ENCODE measurements around the gene HPSE2. TPM values are rescaled to one million over a fixed set of nuclear protein-coding genes. Genes with fewer than 3 reads are reported as not detected.

The HPSE2 gene
- total and polyA plus RNA-seq, 2 experiments from 2014 or later: 0.10 to 0.24 TPM

DNA sequence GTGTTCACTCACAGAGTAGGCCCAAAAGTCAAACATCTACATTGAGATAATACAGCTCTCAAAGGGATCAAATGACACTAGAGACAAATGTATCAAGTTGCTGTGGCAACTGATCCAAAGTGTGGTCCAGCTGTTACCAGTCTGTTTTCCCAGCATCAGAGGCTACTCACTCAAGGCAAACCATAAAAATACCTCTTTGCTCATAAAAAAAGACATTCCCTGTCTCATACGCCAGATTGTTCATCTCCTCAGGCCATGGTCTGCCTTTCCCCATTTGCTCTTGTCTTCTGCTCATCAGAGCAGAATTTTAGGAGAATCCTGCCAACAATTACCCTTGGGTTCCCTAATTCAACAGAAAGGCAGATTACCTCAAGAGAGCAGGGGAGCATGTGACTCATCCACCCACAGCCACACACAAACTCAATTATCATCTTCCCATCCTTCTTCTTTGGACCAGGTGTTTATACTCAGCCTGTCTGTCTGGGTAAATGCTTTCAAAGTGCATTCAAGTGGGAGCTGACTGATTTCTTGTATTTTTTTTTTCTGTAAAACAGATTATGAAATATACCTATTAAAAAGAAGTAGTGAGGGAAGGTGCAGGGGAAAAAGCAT is 562.4 kb downstream of the HPSE2 start:
- H2AFZ ChIP-seq: no peak overlapping the region
- peaks cover 28% of the 10 kb centered on the region for H3K4me1 ChIP-seq (ENCODE audit: insufficient read depth)
- no peaks in the 10 kb centered on the region for H3K36me3 ChIP-seq (ENCODE audit: insufficient read depth)
- H3K27me3 ChIP-seq (ENCODE audit: insufficient read depth): no peaks in the 10 kb centered on the region
- H3K4me2 ChIP-seq: no peak overlapping the region
- H4K20me1 ChIP-seq (replicated peaks; ENCODE audit: insufficient read depth): no peaks in the 10 kb centered on the region
- Mint-ChIP-seq H3K27me3 (ENCODE audit: insufficient read depth, low read depth, poor library complexity) (peaks cover 1% of the 10 kb centered on the region), H3K4me3 (no peak overlapping the region), H3K9me3 (peaks cover 4% of the 10 kb centered on the region; the same call in 2 of the 3 replicates), H3K27ac (no peak overlapping the region), H3K36me3 (ENCODE audit: low read depth) (peaks cover 14% of the 10 kb centered on the region; the same call in 2 of the 3 replicates), H3K4me1 (peaks cover 20% of the 10 kb centered on the region)
- no peak overlapping the region for H3K4me3 ChIP-seq
- no peak for ATAC-seq
- no peak overlapping the region for H3K27ac ChIP-seq (ENCODE audit: low read depth)
- no peaks in the 10 kb centered on the region for H3K9me2 ChIP-seq (ENCODE audit: insufficient read depth)
- H3K79me2 ChIP-seq (replicated peaks; ENCODE audit: insufficient read depth): no peaks in the 10 kb centered on the region
- H3F3A ChIP-seq (replicated peaks; ENCODE audit: low read depth): no peaks in the 10 kb centered on the region
- DNase-seq (ENCODE audit: low spot score): no peak
- TF ChIP-seq, protein P1, sequence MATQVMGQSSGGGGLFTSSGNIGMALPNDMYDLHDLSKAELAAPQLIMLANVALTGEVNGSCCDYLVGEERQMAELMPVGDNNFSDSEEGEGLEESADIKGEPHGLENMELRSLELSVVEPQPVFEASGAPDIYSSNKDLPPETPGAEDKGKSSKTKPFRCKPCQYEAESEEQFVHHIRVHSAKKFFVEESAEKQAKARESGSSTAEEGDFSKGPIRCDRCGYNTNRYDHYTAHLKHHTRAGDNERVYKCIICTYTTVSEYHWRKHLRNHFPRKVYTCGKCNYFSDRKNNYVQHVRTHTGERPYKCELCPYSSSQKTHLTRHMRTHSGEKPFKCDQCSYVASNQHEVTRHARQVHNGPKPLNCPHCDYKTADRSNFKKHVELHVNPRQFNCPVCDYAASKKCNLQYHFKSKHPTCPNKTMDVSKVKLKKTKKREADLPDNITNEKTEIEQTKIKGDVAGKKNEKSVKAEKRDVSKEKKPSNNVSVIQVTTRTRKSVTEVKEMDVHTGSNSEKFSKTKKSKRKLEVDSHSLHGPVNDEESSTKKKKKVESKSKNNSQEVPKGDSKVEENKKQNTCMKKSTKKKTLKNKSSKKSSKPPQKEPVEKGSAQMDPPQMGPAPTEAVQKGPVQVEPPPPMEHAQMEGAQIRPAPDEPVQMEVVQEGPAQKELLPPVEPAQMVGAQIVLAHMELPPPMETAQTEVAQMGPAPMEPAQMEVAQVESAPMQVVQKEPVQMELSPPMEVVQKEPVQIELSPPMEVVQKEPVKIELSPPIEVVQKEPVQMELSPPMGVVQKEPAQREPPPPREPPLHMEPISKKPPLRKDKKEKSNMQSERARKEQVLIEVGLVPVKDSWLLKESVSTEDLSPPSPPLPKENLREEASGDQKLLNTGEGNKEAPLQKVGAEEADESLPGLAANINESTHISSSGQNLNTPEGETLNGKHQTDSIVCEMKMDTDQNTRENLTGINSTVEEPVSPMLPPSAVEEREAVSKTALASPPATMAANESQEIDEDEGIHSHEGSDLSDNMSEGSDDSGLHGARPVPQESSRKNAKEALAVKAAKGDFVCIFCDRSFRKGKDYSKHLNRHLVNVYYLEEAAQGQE (IDR thresholded peaks at IDR 0.05; ENCODE audit: unreplicated experiment): no peak
- TF ChIP-seq, protein P2, sequence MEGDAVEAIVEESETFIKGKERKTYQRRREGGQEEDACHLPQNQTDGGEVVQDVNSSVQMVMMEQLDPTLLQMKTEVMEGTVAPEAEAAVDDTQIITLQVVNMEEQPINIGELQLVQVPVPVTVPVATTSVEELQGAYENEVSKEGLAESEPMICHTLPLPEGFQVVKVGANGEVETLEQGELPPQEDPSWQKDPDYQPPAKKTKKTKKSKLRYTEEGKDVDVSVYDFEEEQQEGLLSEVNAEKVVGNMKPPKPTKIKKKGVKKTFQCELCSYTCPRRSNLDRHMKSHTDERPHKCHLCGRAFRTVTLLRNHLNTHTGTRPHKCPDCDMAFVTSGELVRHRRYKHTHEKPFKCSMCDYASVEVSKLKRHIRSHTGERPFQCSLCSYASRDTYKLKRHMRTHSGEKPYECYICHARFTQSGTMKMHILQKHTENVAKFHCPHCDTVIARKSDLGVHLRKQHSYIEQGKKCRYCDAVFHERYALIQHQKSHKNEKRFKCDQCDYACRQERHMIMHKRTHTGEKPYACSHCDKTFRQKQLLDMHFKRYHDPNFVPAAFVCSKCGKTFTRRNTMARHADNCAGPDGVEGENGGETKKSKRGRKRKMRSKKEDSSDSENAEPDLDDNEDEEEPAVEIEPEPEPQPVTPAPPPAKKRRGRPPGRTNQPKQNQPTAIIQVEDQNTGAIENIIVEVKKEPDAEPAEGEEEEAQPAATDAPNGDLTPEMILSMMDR (conservative IDR thresholded peaks at IDR 0.05; ENCODE audit: low read depth in 2 of 2): no peak
- TF ChIP-seq CREB1 (CRISPR knock-in tag; IDR thresholded peaks at IDR 0.05; ENCODE audit: low read depth) (no peak), STAT1 (IDR thresholded peaks at IDR 0.05; ENCODE audit: unreplicated experiment) (no peak), ZNF114 (CRISPR knock-in tag; IDR thresholded peaks at IDR 0.05) (no peak)
- TF ChIP-seq, protein P3, sequence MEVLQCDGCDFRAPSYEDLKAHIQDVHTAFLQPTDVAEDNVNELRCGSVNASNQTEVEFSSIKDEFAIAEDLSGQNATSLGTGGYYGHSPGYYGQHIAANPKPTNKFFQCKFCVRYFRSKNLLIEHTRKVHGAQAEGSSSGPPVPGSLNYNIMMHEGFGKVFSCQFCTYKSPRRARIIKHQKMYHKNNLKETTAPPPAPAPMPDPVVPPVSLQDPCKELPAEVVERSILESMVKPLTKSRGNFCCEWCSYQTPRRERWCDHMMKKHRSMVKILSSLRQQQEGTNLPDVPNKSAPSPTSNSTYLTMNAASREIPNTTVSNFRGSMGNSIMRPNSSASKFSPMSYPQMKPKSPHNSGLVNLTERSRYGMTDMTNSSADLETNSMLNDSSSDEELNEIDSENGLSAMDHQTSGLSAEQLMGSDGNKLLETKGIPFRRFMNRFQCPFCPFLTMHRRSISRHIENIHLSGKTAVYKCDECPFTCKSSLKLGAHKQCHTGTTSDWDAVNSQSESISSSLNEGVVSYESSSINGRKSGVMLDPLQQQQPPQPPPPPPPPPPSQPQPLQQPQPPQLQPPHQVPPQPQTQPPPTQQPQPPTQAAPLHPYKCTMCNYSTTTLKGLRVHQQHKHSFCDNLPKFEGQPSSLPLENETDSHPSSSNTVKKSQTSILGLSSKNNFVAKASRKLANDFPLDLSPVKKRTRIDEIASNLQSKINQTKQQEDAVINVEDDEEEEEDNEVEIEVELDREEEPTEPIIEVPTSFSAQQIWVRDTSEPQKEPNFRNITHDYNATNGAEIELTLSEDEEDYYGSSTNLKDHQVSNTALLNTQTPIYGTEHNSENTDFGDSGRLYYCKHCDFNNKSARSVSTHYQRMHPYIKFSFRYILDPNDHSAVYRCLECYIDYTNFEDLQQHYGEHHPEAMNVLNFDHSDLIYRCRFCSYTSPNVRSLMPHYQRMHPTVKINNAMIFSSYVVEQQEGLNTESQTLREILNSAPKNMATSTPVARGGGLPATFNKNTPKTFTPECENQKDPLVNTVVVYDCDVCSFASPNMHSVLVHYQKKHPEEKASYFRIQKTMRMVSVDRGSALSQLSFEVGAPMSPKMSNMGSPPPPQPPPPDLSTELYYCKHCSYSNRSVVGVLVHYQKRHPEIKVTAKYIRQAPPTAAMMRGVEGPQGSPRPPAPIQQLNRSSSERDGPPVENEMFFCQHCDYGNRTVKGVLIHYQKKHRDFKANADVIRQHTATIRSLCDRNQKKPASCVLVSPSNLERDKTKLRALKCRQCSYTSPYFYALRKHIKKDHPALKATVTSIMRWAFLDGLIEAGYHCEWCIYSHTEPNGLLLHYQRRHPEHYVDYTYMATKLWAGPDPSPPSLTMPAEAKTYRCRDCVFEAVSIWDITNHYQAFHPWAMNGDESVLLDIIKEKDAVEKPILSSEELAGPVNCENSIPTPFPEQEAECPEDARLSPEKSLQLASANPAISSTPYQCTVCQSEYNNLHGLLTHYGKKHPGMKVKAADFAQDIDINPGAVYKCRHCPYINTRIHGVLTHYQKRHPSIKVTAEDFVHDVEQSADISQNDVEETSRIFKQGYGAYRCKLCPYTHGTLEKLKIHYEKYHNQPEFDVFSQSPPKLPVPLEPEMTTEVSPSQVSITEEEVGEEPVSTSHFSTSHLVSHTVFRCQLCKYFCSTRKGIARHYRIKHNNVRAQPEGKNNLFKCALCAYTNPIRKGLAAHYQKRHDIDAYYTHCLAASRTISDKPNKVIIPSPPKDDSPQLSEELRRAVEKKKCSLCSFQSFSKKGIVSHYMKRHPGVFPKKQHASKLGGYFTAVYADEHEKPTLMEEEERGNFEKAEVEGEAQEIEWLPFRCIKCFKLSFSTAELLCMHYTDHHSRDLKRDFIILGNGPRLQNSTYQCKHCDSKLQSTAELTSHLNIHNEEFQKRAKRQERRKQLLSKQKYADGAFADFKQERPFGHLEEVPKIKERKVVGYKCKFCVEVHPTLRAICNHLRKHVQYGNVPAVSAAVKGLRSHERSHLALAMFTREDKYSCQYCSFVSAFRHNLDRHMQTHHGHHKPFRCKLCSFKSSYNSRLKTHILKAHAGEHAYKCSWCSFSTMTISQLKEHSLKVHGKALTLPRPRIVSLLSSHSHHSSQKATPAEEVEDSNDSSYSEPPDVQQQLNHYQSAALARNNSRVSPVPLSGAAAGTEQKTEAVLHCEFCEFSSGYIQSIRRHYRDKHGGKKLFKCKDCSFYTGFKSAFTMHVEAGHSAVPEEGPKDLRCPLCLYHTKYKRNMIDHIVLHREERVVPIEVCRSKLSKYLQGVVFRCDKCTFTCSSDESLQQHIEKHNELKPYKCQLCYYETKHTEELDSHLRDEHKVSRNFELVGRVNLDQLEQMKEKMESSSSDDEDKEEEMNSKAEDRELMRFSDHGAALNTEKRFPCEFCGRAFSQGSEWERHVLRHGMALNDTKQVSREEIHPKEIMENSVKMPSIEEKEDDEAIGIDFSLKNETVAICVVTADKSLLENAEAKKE (CRISPR knock-in tag; IDR thresholded peaks at IDR 0.05): no peak

All from GM23338 (cell line).